HG03460 (cell line): ENCODE data around the gene SHISA7.

Source experiments
- ATAC-seq: cut with Tn5 transposase; IDR thresholded peaks from one replicate; pipeline ENCODE4 v1.9.1; 2021; ENCODE audit not compliant: unreplicated experiment

Gene SHISA7

DNA sequence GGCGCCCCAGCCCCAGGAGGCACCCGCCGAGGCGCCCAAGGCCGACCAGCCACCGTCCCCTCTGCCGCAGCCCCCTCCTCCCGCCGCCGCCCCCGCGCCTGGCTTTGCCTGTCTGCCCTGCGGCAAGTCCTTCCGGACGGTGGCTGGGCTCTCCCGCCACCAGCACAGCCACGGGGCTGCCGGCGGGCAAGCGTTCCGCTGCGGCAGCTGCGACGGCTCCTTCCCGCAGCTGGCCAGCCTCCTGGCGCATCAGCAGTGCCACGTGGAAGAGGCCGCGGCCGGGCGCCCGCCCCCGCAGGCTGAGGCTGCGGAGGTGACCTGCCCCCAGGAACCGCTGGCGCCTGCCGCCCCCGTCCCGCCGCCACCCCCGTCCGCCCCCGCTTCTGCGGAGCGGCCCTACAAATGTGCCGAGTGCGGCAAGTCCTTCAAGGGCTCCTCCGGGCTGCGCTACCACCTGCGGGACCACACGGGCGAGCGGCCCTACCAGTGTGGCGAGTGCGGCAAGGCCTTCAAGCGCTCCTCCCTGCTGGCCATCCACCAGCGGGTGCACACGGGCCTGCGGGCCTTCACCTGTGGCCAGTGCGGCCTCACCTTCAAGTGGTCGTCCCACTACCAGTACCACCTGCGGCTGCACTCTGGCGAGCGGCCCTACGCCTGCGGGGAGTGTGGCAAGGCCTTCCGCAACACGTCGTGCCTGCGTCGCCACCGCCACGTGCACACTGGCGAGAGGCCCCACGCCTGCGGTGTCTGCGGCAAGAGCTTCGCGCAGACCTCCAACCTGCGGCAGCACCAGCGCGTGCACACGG lies 39.3 kb upstream of the SHISA7 start:
- no peak for ATAC-seq

- no peak for ATAC-seq
Observed at GRCh38 chr19:55481794-55482155, 38.7 kb upstream of the SHISA7 start.

- no peak for ATAC-seq
Observed at GRCh38 chr19:55481148-55481793, 38.2 kb upstream of the SHISA7 start.

GRCh38 chr19:55479451-55480230 lies 36.5 kb upstream of the SHISA7 start:
- no peak for ATAC-seq

GRCh38 chr19:55479045-55479444 lies 35.9 kb upstream of the SHISA7 start:
- no peak for ATAC-seq

DNA sequence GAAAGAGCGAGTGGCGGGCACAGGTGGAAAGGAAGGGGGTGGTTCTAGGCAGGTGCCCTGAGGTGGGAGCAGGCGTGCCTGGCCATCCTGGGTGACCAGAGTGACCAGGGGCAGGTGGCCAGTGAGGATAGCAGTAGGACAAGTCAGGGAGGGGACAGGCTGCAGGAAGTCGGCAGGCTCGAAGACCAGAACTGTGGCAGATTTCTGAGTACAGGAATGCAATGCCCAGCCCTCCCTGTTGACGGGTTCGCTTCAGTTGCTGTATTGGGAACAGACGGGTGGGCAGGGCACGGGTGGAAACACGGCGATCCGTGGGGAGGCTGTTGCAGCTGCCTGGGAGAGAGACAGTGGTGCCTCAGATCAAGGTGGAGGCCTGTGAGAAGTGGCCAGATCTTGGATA lies 35.3 kb upstream of the SHISA7 start:
- ATAC-seq, result no peak

GRCh38 chr19:55477905-55478304 lies 34.8 kb upstream of the SHISA7 start:
- ATAC-seq, result no peak

DNA sequence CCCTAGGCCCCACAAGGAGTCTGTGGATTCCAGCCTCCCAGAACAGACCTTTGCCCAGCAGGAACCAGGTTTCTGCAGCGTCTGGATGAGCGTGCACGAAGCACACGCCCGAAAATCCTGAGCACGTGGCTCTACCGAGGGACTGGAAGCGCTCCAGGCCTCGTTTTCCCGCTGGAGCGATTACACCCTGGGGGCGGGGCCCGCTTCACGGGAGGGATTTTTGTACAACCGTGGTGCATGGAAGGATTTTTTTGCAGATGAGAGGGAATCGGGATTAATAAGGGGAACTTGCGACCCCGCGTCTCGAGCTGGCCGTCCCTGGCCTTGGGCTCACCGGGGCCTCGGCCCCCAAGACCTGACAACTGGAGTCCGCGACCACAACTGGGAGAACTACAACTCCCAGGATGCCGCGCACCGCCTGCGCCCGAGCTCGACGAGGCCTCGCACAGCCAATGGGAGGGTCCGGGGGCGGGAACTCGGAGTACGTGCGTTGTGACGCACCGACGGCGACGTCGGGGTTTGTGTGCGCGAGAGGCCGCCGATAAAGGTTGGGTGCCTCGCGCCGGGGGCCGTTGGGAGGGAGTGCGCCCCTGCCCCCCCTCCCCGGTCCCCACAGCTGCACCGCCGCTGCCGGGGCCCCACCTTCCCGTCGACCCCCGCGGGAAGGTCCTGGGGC lies 33.1 kb upstream of the SHISA7 start, which contains the start of gene ZNF628:
TSS of gene ZNF628 (plus strand) at position 518 of the 676 bp plus-strand sequence. CDS start 3,294 bp downstream, outside the sequence.
- ATAC-seq, result peak; percentile 87

DNA sequence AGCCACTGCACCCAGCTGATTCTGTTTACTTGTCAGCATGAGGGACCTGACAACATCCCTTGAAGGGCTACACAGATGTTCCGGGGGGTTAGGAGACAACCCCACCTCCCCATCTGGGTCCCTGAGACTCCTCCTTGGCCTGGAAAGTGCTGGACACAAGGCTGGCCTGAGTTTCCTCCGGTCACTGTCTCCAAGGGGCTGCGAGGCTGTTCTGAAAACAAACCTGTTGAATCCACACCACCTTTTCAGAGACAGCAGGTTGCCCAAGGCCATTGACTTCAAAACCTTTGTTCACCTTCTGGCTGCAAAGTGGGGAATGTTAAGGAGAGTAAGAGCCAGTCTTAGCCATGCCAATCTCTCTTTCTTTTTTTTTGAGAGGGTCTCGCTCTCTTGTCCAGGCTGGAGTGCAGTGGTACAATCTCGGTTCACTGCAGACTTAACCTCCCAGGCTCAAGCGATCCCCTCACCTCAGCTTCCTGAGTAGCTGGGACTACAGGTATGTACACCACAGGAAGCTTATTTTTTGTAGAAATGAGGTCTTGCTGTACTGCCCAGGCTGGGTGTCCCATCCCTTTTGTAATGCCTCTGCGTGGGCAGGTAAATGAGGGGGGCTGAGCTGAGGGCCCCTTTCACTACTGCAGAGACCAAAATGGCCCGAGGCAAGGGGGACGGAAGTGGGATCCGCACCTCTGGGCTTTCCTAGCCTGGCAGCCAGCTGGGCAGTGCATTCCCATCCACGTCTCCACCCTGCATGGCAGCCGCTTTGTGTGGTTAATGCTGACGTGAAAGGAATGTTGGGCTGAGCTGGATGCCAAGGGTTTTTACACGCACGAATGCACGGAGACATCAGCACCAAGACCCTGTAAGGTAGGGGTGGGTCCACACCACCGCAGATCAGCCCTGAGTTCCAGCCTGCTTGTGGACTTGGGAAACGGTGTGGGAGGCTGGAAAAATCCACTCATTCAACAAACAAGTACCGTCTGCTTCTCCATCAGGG lies 31.5 kb upstream of the SHISA7 start:
- ATAC-seq, result no peak

GRCh38 chr19:55473225-55474012 lies 30.3 kb upstream of the SHISA7 start:
- ATAC-seq, result no peak

- ATAC-seq, result no peak
Observed at GRCh38 chr19:55472463-55472862, 29.4 kb upstream of the SHISA7 start.

DNA sequence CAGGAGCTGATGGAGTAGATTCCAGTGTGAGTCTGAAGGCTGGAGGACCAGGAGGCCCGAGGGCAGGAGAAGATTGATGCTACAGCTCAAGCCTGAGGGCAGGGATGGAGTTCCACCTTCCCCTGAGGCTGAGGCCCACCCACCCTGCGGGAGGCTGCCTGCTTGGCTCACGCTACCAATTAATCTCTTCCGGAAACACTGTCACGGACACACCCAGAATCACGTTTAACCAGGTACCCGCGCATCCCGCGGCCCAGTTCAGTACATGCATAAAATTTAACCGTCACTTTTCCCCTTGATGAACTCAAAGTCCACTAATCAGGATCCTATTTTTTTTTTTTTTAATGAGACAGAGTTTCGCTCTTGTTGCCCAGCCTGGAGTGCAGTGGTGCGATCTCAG lies 28.2 kb upstream of the SHISA7 start:
- ATAC-seq, result no peak

DNA sequence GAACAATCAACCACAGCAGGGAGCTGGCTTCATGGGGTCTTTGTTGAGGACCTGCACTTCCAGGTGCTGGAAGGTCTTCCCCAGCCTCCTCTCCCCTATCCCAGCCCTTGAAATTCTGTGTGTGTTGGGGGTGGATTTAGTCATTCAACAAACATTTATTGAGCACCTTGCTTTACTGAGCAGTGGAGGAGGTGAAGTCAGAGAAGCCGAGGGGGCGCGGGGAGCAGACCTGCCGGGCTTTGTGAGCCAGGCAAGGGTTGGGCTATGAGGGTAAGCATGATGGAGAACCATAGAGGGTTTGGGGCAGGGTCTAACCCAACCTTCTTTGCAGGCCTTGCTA lies 24.9 kb upstream of the SHISA7 start:
- no peak for ATAC-seq

DNA sequence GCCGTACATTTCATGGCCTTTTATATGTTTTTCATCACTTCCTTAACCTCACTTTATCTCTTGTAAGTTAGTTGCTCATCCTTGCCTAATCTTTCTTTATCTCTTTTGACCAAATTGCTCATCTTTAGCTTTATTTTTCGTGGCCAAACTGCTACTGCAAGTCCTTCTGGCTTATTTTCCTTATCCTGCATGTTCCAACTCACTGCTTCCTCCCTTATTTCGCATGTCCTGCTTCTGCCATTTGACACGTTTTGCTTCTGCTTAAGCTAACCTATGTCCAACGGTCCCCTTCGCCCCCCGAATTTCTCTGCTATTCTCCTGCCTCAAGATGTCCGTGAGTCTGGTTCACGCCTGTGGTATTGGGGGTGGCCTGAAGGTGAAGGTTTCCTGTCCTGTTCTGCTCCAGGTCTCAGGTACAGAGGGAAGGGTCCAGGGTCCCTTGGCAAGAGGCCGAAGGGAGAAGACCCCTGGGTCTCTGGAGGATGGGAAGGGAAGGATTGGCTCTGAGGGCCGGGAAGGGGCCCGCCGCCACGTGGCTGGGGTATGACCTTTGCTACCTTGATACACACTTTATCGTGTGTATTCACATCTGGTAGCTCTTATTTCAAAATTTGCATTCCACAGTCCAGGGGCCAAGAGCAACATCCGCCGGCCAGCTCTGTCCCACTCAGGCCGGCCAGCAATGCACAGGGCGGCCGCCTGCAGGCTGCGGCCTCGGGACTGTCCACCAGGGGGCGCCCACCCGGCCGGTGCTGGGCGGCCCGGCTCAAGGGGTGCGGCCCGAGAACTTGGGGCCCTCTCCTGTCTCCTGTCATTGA lies 24.3 kb upstream of the SHISA7 start:
- no peak for ATAC-seq

DNA sequence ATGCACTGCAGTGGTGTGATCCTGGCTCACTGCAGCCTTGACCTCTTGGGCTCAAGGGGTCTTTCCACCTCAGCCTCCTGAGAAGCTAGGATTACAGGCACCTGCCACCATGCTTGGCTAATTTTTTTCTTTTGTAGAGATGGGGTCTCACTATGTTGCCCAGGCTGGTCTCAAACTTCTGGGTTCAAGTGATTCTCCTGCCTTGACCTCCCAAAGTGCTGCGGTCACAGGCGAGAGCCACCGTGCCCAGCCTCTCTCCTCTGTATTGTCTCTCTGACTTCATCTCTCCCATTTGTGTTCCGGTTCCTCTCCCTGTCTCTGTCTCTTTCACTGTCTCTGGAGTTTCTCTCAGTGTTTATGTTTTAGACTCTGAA lies 23.1 kb upstream of the SHISA7 start:
- no peak for ATAC-seq

GRCh38 chr19:55465460-55466240 lies 22.6 kb upstream of the SHISA7 start:
- no peak for ATAC-seq

DNA sequence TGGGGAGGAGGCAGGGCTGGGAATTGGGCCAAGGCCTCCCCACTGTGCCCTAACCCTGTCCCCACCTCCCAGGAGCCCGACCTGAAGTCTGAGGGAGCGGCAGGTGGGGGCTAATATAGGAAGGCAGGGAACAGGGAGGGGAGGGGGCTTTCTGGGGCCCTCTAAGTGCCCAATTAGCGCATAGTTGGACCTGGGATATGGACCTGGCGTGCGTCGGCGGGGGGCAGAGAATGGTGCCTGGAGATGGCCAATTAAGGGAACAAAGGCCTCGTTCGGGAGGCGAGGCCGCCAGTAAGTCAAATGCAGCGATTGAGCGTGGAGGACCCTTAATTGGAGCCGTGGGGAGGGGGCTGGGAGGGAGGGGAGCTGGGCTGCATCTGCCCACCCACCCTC lies 21.6 kb upstream of the SHISA7 start, which contains the start of gene C19orf85:
TSS of gene C19orf85 (minus strand) at position 90 of the 393 bp plus-strand sequence. CDS start 197 bp downstream, outside the sequence.
- ATAC-seq, result no peak
